Measurements from ENCODE around the gene GRID1.

GRID1 gene

DNA sequence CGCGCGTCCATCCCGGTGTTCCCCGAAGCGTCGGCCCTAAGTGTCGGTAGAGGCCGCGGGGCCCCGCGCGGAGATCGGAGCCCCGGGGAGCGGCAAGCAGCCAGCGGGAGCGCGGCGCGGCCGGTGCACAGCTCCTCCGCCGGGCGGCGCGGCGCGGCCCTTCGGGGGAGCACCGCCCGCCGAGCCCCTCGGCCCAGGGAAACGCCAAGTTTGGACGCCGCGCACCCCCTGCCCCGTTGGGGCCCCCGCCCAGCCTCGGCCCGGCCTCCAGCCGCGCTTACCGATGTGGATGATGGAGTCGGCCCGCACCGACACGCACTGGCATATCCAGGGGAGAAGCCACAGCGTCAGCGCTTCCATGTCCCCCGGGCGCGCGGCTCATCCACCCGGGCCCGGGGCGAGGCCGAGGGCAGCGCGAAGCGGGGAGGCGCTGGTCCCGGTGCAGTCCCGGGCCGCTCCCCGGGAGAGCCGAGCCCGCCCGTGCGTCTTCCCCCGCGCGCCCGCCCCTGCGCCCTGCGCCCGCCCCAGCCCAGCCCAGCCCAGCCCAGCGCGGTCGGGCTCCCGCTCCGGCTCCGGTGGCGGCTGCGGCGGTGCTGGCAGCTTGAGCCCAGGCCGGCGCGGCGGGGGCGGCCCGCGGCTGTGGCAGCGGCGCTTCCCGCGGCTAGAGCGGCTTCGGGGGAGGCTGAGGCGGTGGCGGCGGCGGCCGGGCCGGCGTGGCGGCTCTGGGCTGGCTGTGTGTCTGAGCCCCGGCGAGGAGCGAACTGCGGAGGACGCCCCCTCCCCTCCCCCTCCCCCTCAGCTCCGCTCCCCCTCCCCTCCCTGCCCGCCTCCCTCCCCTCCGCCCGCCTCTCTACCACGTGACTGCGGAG lies at the start of gene GRID1:
TSS of gene GRID1 (minus strand) at position 763 of the 869 bp plus-strand sequence.
- DNase-seq: no peak

- DNase-seq: no peak
Measured at GRCh38 chr10:86415583-86415982, 49.0 kb upstream of the GRID1 start.

GRCh38 chr10:86415116-86415515 lies 48.5 kb upstream of the GRID1 start:
- no peak for DNase-seq

DNA sequence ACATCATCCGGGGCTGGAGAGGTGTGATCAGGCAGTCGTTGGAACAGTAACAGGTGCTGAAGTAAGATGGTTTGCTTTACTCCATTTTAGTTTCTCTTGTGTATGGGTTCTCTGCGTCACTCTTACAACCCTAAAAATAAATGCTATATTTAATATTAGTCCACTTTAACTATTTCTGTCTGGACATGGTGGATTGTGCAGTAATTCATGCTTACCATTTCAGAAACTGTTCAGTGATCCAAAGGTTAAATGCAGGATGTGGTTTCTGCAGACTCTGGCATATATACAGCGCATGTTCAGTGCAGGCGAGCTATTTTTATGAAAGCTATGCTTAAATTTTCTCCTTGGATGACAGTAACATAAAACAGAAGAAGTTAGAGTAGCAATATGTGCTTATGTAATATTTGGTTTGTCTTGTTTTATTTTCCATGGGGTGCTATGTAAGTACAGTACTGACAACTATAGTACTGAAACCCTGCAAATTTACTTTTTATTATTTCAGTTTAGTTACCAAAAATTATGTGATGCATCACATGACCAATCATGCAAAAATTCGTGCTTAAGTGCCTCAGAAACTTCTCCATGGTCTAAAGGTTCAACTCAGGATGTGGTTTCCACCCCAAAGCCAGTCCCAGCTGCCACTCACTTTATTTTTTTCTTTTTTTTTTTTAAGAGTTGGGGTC lies 46.6 kb upstream of the GRID1 start:
- DNase-seq: no peak

- DNase-seq: no peak
Measured at GRCh38 chr10:86411852-86412560, 45.4 kb upstream of the GRID1 start.

- DNase-seq: no peak
Measured at GRCh38 chr10:86411281-86411841, 44.8 kb upstream of the GRID1 start.

GRCh38 chr10:86410542-86411124 lies 44.0 kb upstream of the GRID1 start:
- no peak for DNase-seq

DNA sequence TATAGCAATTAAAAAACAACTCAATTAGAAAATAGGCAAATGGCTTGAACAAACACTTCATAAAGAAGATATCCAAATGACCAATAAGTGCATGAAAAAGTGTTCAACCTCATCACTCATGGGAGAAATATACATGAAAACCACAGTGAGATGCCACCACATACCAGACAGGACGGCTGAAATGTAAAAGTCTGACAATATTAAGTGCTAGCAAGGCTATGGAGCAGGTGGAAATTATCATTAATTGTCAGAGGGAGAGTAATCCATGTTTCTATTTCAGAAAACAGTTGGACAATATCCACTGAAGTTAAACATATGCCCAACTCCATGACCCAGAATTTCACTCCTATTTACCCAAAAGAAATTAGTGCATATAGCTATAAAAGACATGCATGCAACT lies 42.6 kb upstream of the GRID1 start:
- DNase-seq: no peak

DNA sequence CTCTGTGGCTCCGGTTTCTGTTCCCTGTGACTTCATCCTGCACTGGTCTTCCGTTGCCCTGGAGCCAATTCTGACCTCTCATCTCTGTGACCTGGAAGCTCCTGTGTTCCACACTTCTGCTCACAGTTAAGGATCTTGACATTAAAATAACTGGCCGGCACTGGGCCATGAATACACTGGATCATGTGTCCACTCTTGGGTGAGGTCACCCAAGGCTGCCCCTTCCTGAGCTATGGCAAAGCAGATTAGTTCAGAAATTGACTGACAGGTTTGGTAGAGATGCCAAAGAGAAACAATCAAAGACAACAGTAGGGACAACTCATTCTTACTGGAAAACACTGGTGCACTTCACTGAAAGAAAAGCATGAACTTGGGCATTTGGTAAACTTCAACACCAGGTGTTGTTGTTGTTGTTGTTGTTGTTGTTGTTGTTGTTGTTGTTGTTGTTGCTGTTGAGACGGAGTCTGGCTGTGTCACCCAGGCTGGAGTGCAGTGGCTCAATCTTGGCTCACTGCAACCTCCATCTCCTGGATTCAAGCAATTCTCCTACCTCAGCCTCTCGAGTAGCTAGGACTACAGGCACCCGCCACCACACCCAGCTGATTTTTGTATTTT lies 36.7 kb upstream of the GRID1 start:
- DNase-seq: no peak

GRCh38 chr10:86402283-86402941 lies 35.8 kb upstream of the GRID1 start:
- no peak for DNase-seq

DNA sequence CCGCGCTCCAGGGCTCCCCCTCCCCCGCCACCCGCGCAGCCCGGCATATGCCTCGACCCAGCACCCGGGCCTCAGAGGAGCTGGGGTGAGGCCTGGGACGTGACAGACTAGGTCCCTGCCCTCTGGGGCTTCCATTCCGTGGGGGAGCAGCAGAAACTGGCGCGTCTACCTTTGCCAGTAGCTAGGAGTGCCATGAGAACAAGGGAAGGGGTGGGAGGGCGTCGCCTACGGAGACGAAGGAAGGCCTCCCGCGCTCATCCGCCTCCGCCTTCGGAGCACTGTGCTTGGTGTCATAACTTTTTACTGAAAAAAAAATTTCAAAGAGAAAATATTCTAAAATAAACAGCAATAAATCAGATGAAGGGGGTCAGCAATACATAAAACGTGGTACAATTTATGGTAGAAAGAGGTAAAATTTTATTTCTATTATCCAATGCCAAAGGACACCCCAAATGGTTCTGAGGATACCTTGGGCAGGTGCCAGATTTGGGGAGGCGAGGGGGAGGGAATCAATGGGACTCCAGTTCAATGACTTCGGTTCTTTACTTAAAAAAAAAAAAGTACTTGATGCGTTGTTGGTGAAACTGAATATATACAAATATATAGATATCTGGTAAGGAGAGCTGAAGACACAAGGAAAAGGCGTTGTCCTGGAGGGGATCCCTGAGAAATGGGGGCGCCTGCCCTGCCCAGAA lies 35.1 kb upstream of the GRID1 start:
- DNase-seq: no peak

GRCh38 chr10:86400705-86401587 lies 34.4 kb upstream of the GRID1 start:
- no peak for DNase-seq

DNA sequence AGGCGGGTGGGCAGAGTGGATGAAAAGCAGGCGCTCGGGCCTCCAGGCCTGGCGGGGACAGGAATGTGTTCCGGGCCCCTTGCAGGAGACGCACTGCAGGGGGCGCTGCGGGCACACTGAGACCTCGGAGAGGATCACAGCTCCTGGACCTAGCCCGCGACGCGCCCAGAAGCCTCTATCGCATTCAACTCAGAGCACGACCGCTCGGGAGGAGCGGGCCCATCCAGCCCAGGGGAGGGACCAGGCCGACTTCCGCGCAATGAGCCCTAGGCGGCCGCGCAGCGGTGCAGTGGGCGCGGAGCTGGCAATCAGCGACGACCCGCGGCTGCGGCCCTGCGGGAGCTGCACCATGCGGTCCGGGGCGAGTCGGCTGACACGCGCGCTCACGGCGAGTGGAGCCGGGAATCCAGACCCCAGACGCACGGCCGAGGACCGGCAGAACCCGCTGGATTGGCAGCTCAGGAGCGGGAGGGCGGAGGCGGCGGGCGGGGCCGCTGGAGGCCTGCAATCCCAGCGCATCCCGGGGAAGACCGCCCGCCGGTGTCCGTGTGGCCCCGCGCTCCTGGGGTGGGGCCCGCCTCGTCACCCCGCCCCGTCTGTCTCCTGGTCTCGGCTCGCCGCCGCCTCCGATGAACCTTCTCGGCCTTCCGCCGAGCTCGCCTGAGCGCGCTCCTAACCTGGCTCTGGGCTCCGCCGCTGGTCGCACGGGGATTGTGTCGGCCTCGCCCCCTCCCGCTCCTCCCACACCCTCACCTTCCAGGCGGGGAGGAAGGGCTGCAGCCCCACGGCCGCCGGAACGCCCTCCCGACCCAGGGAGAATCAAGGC lies 33.5 kb upstream of the GRID1 start:
- peak; percentile 92 for DNase-seq

DNA sequence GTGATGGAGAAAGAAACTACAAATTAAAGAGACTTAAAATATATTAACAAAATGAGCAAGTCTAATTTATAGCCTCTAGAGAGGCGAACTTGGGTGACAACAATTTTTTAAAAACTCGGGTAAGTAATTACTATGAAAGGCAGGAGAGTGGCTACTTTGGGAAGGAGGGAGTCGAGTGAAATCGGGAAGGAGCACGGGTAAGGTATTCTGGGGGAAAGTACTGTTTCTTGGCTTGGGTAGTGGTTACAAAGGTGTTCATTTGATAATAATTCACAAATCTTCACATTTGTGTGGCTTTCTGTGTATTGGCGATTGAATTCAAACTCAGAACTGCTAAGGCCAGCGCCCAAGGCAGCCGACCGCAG lies 32.9 kb upstream of the GRID1 start:
- no peak for DNase-seq

GRCh38 chr10:86397120-86397519 lies 30.5 kb upstream of the GRID1 start:
- no peak for DNase-seq

GRCh38 chr10:86393862-86394455 lies 27.4 kb upstream of the GRID1 start:
- DNase-seq: no peak

DNA sequence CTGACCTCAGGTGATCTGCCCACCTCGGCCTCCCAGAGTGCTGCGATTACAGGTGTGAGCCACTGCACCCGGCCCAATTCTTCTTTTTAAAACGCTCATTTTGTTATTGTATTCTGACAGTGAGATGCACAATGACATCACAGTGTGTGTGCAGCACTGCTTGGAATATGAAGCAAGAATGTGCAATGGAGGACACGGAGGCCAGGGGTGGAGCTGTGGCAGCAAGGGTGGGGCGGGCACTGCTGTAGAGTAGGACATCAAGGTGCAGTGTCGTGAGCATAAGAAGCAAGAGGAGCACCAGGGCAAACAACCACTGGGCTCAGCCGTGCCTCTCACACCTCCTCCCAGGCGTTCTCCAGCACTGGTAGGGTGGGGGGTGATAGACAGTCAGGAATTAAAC lies 26.8 kb upstream of the GRID1 start:
- no peak for DNase-seq

- DNase-seq: no peak
Measured at GRCh38 chr10:86392723-86393094, 26.1 kb upstream of the GRID1 start.

Data from NCI-H1048 (cell line).